GM12878 (cell line): ENCODE data around the gene CLTRN. TPM values are rescaled to one million over a fixed set of nuclear protein-coding genes. Genes with fewer than 3 reads are reported as not detected.
A peak's percentile ranks its signal among the peaks of the same experiment; 100 is the strongest.

Experiments
- ATF7 ChIP-seq: fragments of 450-650 bp; IDR thresholded peaks from 2 replicates; pipeline ENCODE4 v1.6.1; 2016; ENCODE audit warnings: low read depth, mild to moderate bottlenecking
- BHLHE40 ChIP-seq, 2 experiments: fragments of 450-650 bp in 1 of 2; IDR thresholded peaks; 2 replicates each; pipeline ENCODE4 v1.6.1; 2011 to 2017; ENCODE audit warnings: low read depth in 2 of 2, borderline replicate concordance in 1 of 2, improper control_type of control experiment in 1 of 2, low read length in 1 of 2, mild to moderate bottlenecking in 1 of 2
- CTCF ChIP-seq, 3 experiments: IDR thresholded peaks in 2 of 3; conservative IDR thresholded peaks in 1 of 3; 2 replicates each; pipeline ENCODE4 v1.5.1; 2011; ENCODE audit warnings: low read depth in 3 of 3, low read length in 3 of 3, mild to moderate bottlenecking in 3 of 3, control low read depth in 2 of 3, moderate library complexity in 2 of 3, inconsistent platforms in 1 of 3, mixed read lengths in 1 of 3; ENCODE audit not compliant: control insufficient read depth in 2 of 3, insufficient read depth in 1 of 3; ENCODE audit errors: extremely low read depth in 1 of 3
- CUX1 ChIP-seq: IDR thresholded peaks from 2 replicates; pipeline ENCODE4 v1.6.1; 2012; ENCODE audit warnings: improper control_type of control experiment, low read depth, low read length; ENCODE audit not compliant: insufficient replicate concordance
- GATAD2B ChIP-seq: fragments of 450-650 bp; conservative IDR thresholded peaks from 2 replicates; pipeline ENCODE4 v1.6.1; 2017; ENCODE audit warnings: low read depth, mild to moderate bottlenecking, moderate library complexity
- KDM1A ChIP-seq: fragments of 200-600 bp; sonication (generic); IDR thresholded peaks from 2 replicates; pipeline ENCODE4 v1.6.1; 2016; ENCODE audit warnings: borderline replicate concordance
- MLLT1 ChIP-seq: fragments of 450-650 bp; IDR thresholded peaks from 2 replicates; pipeline ENCODE4 v1.6.1; 2016; ENCODE audit warnings: mild to moderate bottlenecking
- MTA3 ChIP-seq: IDR thresholded peaks from 2 replicates; pipeline ENCODE4 v1.6.1; 2012; ENCODE audit warnings: low read length, inconsistent platforms, borderline replicate concordance
- NFYB ChIP-seq: IDR thresholded peaks from 2 replicates; pipeline ENCODE4 v1.6.1; 2011; ENCODE audit warnings: low read depth, mild to moderate bottlenecking, low read length, improper control_type of control experiment, moderate library complexity; ENCODE audit not compliant: insufficient read depth
- RAD21 ChIP-seq: IDR thresholded peaks from 2 replicates; pipeline ENCODE4 v1.6.1; 2011; ENCODE audit warnings: mild to moderate bottlenecking, low read depth, low read length, moderate library complexity; ENCODE audit not compliant: insufficient read depth
- STAT1 ChIP-seq: fragments of 450-650 bp; conservative IDR thresholded peaks from 2 replicates; pipeline ENCODE4 v1.6.1; 2014; ENCODE audit warnings: antibody characterized with exemption, mild to moderate bottlenecking
- ZBTB33 ChIP-seq: fragments of 450-650 bp; IDR thresholded peaks from 2 replicates; pipeline ENCODE4 v1.6.1; 2017; ENCODE audit warnings: mild to moderate bottlenecking
- ZNF207 ChIP-seq: fragments of 450-650 bp; IDR thresholded peaks from 2 replicates; pipeline ENCODE4 v1.6.1; 2014; ENCODE audit warnings: antibody characterized with exemption, mild to moderate bottlenecking, borderline replicate concordance
- ZNF217 ChIP-seq: fragments of 450-650 bp; IDR thresholded peaks from 2 replicates; pipeline ENCODE4 v1.6.1; 2017; ENCODE audit warnings: antibody characterized with exemption, mild to moderate bottlenecking
- ZNF592 ChIP-seq: fragments of 450-650 bp; IDR thresholded peaks from 2 replicates; pipeline ENCODE4 v1.6.1; 2017; ENCODE audit warnings: mild to moderate bottlenecking, moderate library complexity
- polyA plus RNA-seq, 11 experiments: library from polyadenylated mRNA; depleted of rRNA in 4 of 11; unstranded in 6 of 11; stranded (reverse) in 5 of 11; fragments of >200 nt; fragmentation: Nextera tagmentation in 4 of 11; fragmentation: Illumina TruSeq in 1 of 11; extraction: Ambion mirVana in 4 of 11; extraction: Trizol in 1 of 11; gene quantifications; 1 replicate in 1 of 11; 2 replicates in 10 of 11; pipeline versions ENCODE4 v1.2.1 to v1.2.3, GENCODE V29; 2011 to 2016; ENCODE audit warnings: inconsistent platforms in 2 of 11, missing spikeins in 2 of 11, low read depth in 1 of 11
- total RNA-seq, 4 experiments: library from RNA; depleted of rRNA in 3 of 4; stranded (reverse); fragments of >200 nt in 3 of 4; fragmentation: Illumina TruSeq in 1 of 4; extraction: Trizol in 1 of 4; gene quantifications; 2 replicates each; pipeline versions ENCODE4 v1.2.1 to v1.2.3, GENCODE V29; 2013 to 2021

CLTRN gene
- total and polyA plus RNA-seq, 10 of the 15 experiments (the other 5 are each of a cell fraction or from before 2014, with no cell fraction given), result 0.13 to 0.75 (median 0.27) TPM; not detected in 1

GRCh38 chrX:15674514-15674840 lies 9.9 kb upstream of the CLTRN start (continued):
- TF ChIP-seq BHLHE40 (IDR thresholded peaks at IDR 0.05; ENCODE audit: borderline replicate concordance in 1 of 2, low read depth in 2 of 2, low read length in 1 of 2) (peak; percentile 86 to 92; a peak in 3 of 4 replicates), MLLT1 (no peak), CUX1 (no peak), MTA3 (no peak), ZBTB33 (no peak), GATAD2B (0 out of 2 replicates have a peak, but pooled peaks have one; percentile 17), ZNF592 (no peak), RAD21 (no peak), CTCF (IDR thresholded peaks at IDR 0.05 in 2 of 3, conservative IDR thresholded peaks at IDR 0.05 in 1 of 3; ENCODE audit: control insufficient read depth in 2 of 3, extremely low read depth in 1 of 3, insufficient read depth in 1 of 3, low read depth in 3 of 3, low read length in 3 of 3) (no peak), NFYB (no peak), ATF7 (no peak), STAT1 (no peak), ZNF207 (no peak), ZNF217 (no peak), KDM1A (no peak)
